ENCODE measurements around the gene ABCA13.

ABCA13 gene, protein sequence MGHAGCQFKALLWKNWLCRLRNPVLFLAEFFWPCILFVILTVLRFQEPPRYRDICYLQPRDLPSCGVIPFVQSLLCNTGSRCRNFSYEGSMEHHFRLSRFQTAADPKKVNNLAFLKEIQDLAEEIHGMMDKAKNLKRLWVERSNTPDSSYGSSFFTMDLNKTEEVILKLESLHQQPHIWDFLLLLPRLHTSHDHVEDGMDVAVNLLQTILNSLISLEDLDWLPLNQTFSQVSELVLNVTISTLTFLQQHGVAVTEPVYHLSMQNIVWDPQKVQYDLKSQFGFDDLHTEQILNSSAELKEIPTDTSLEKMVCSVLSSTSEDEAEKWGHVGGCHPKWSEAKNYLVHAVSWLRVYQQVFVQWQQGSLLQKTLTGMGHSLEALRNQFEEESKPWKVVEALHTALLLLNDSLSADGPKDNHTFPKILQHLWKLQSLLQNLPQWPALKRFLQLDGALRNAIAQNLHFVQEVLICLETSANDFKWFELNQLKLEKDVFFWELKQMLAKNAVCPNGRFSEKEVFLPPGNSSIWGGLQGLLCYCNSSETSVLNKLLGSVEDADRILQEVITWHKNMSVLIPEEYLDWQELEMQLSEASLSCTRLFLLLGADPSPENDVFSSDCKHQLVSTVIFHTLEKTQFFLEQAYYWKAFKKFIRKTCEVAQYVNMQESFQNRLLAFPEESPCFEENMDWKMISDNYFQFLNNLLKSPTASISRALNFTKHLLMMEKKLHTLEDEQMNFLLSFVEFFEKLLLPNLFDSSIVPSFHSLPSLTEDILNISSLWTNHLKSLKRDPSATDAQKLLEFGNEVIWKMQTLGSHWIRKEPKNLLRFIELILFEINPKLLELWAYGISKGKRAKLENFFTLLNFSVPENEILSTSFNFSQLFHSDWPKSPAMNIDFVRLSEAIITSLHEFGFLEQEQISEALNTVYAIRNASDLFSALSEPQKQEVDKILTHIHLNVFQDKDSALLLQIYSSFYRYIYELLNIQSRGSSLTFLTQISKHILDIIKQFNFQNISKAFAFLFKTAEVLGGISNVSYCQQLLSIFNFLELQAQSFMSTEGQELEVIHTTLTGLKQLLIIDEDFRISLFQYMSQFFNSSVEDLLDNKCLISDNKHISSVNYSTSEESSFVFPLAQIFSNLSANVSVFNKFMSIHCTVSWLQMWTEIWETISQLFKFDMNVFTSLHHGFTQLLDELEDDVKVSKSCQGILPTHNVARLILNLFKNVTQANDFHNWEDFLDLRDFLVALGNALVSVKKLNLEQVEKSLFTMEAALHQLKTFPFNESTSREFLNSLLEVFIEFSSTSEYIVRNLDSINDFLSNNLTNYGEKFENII (N-terminal part only)

GRCh38 chr7:48171202-48171601, at the start of gene ABCA13:
Gene ABCA13 (plus strand): TSS chr7:48171458. CDS start chr7:48171484, 26 bp downstream.
- Histone ChIP-seq H3K4me1 (ENCODE audit: control insufficient read depth, insufficient read depth, low read length) (no peaks in the 10 kb centered on the region), H3K9me3 (ENCODE audit: control insufficient read depth, insufficient read depth, low read length) (no peaks in the 10 kb centered on the region; the same call in 1 of the 2 replicates), H3K27me3 (ENCODE audit: control insufficient read depth, insufficient read depth, low read length) (no peaks in the 10 kb centered on the region), H3K4me3 (ENCODE audit: low read length) (no peak within 1 kb of the TSS), H3K36me3 (ENCODE audit: control insufficient read depth, insufficient read depth, low read length) (no peaks in the 10 kb centered on the region), H3K27ac (ENCODE audit: low read length) (no peak within 1 kb of the TSS)
- DNase-seq (ENCODE audit: low read depth, low spot score): no peak
- no CpG with 5 or more reads among the region's 4 CpGs for WGBS (ENCODE audit: insufficient coverage, insufficient read length)

DNA sequence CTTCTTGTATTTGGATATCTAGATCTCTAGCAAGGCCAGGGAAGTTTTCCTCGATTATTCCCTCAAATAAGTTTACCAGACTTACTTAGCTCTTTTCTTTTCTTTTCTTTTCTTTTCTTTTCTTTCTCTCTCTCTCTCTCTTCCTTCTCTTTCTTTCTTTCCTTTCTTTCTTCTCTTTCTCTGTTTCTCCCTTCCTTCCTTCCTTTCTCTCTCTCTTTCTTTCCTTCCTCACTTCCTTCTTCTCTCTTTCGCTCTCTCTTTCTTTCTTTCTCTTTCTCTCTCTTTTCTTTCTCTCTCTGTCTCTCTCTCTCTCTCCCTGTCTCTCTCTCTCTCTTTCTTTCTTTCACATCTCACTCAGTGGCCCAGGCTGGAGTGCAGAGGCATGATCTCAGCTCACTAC, 45.2 kb upstream of the ABCA13 start:
- H3K36me3 ChIP-seq (ENCODE audit: control insufficient read depth, insufficient read depth, low read length): no peaks in the 10 kb centered on the region
- H3K4me3 ChIP-seq (ENCODE audit: low read length): no peak overlapping the region

DNA sequence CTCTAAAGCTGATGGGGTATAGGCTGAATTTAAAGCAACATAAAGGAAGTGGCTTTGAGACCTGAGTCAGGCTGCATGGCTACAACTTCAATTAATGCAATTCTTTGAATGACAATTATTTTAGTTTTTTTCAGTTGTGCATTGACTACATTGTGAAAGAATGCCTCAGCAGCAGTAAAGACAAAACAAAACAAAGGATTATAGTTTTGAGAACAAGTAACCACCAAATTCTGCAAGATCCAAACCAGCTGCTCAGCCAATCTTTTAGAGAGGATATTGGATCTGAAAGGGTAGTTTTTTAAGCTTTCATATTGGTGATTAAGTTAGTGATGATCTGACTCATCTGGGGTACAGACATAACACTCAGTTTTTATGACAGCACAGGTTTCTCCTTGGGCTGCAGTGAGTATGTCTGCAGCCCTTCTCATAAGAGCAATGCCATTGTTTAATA, 40.6 kb upstream of the ABCA13 start:
- no peak overlapping the region for H3K27ac ChIP-seq (ENCODE audit: low read length)
- DNase-seq (ENCODE audit: low read depth, low spot score): no peak
- no peaks in the 10 kb centered on the region for H3K4me1 ChIP-seq (ENCODE audit: control insufficient read depth, insufficient read depth, low read length)
- no peaks in the 10 kb centered on the region for H3K27me3 ChIP-seq (ENCODE audit: control insufficient read depth, insufficient read depth, low read length)
- no peak overlapping the region for H3K4me3 ChIP-seq (ENCODE audit: low read length)
- no peaks in the 10 kb centered on the region for H3K9me3 ChIP-seq (ENCODE audit: control insufficient read depth, insufficient read depth, low read length)
- no peaks in the 10 kb centered on the region for H3K36me3 ChIP-seq (ENCODE audit: control insufficient read depth, insufficient read depth, low read length)

More for the DNA sequence above, 45.2 kb upstream of the ABCA13 start:
- Histone ChIP-seq H3K27me3 (ENCODE audit: control insufficient read depth, insufficient read depth, low read length) (no peaks in the 10 kb centered on the region), H3K27ac (ENCODE audit: low read length) (no peak overlapping the region), H3K4me1 (ENCODE audit: control insufficient read depth, insufficient read depth, low read length) (no peaks in the 10 kb centered on the region), H3K9me3 (ENCODE audit: control insufficient read depth, insufficient read depth, low read length) (no peaks in the 10 kb centered on the region)
- DNase-seq (ENCODE audit: low read depth, low spot score): no peak
- WGBS (ENCODE audit: insufficient coverage, insufficient read length): no CpG with 5 or more reads among the region's 2 CpGs

- Histone ChIP-seq H3K27me3 (ENCODE audit: control insufficient read depth, insufficient read depth, low read length) (no peaks in the 10 kb centered on the region), H3K4me1 (ENCODE audit: control insufficient read depth, insufficient read depth, low read length) (no peaks in the 10 kb centered on the region), H3K36me3 (ENCODE audit: control insufficient read depth, insufficient read depth, low read length) (no peaks in the 10 kb centered on the region), H3K4me3 (ENCODE audit: low read length) (no peak overlapping the region), H3K27ac (ENCODE audit: low read length) (no peak overlapping the region), H3K9me3 (ENCODE audit: control insufficient read depth, insufficient read depth, low read length) (no peaks in the 10 kb centered on the region)
- DNase-seq (ENCODE audit: low read depth, low spot score): no peak
These were observed 38.5 kb upstream of the ABCA13 start for GRCh38 chr7:48132792-48133191.

GRCh38 chr7:48139459-48139858, 31.8 kb upstream of the ABCA13 start:
- Histone ChIP-seq H3K4me1 (ENCODE audit: control insufficient read depth, insufficient read depth, low read length) (no peaks in the 10 kb centered on the region), H3K9me3 (ENCODE audit: control insufficient read depth, insufficient read depth, low read length) (no peaks in the 10 kb centered on the region; the same call in 1 of the 2 replicates), H3K27me3 (ENCODE audit: control insufficient read depth, insufficient read depth, low read length) (no peaks in the 10 kb centered on the region), H3K36me3 (ENCODE audit: control insufficient read depth, insufficient read depth, low read length) (no peaks in the 10 kb centered on the region), H3K4me3 (ENCODE audit: low read length) (no peak overlapping the region), H3K27ac (ENCODE audit: low read length) (no peak overlapping the region)
- no peak for DNase-seq (ENCODE audit: low read depth, low spot score)
- no CpG with 5 or more reads among the region's 3 CpGs for WGBS (ENCODE audit: insufficient coverage, insufficient read length)

DNA sequence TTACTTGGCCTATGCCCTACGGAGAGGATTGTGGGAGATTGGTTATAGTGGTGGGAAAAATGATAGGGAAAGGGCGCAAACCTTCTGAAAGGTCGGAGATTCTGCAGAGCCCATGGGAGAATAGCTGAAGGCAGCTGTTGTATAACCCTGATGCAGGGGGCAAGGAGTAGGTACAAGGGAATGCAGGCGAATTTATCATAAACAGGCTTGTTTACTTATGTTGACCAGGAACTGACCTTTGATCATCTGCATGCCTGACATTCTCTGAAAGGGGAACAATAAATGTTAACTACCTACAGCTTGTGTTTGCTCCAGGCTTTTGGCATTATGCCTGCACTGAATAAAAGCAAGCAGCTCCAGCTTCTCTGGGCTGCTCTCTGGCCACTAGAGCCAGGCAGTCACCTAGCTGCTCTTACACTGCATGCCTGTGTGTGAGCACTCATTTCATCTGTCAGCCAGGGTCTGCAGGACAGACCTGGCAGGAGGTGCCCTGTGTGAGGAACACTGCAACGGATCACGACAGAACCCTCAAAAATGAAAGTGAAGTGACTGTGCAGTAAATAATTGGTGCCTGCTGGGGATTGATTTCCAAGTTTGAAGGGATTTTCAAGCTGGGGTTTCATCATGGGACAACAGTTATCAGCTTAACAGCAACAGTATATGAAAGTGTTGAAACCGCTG, 31.1 kb upstream of the ABCA13 start:
- Histone ChIP-seq H3K27ac (ENCODE audit: low read length) (no peak overlapping the region), H3K9me3 (ENCODE audit: control insufficient read depth, insufficient read depth, low read length) (no peaks in the 10 kb centered on the region; the same call in 1 of the 2 replicates), H3K4me1 (ENCODE audit: control insufficient read depth, insufficient read depth, low read length) (no peaks in the 10 kb centered on the region), H3K4me3 (ENCODE audit: low read length) (no peak overlapping the region), H3K36me3 (ENCODE audit: control insufficient read depth, insufficient read depth, low read length) (no peaks in the 10 kb centered on the region), H3K27me3 (ENCODE audit: control insufficient read depth, insufficient read depth, low read length) (no peaks in the 10 kb centered on the region)
- no CpG with 5 or more reads among the region's 7 CpGs for WGBS (ENCODE audit: insufficient coverage, insufficient read length)
- DNase-seq (ENCODE audit: low read depth, low spot score): no peak

GRCh38 chr7:48141521-48141920, 29.7 kb upstream of the ABCA13 start:
- WGBS (ENCODE audit: insufficient coverage, insufficient read length): no CpG with 5 or more reads among the region's 1 CpG
- Histone ChIP-seq H3K36me3 (ENCODE audit: control insufficient read depth, insufficient read depth, low read length) (no peaks in the 10 kb centered on the region), H3K27me3 (ENCODE audit: control insufficient read depth, insufficient read depth, low read length) (no peaks in the 10 kb centered on the region), H3K9me3 (ENCODE audit: control insufficient read depth, insufficient read depth, low read length) (no peaks in the 10 kb centered on the region; the same call in 1 of the 2 replicates), H3K4me1 (ENCODE audit: control insufficient read depth, insufficient read depth, low read length) (no peaks in the 10 kb centered on the region), H3K27ac (ENCODE audit: low read length) (no peak overlapping the region), H3K4me3 (ENCODE audit: low read length) (no peak overlapping the region)
- DNase-seq (ENCODE audit: low read depth, low spot score): no peak

DNA sequence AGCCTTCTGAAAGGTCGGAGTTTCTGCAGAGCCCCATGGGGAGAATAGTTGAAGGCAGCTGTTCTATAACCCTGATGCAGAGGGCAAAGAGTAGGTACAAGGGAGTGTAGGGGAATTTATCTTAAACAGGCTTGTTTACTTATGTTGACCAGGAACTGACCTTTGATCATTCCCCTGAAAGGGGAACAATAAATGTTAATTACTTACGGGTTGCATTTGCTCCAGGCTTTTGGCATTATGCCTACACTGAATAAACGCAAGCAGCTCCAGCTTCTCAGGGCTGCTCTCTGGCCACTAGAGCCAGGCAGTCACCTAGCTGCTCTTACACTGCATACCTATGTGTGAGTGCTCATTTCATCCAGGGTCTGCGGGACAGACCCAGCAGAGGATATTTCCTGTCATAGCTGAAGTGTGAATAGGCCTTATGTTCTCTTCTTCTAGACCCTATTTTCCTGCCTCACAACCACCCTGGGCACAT, 26.9 kb upstream of the ABCA13 start:
- no peaks in the 10 kb centered on the region for H3K27me3 ChIP-seq (ENCODE audit: control insufficient read depth, insufficient read depth, low read length)
- no CpG with 5 or more reads among the region's 4 CpGs for WGBS (ENCODE audit: insufficient coverage, insufficient read length)

DNA sequence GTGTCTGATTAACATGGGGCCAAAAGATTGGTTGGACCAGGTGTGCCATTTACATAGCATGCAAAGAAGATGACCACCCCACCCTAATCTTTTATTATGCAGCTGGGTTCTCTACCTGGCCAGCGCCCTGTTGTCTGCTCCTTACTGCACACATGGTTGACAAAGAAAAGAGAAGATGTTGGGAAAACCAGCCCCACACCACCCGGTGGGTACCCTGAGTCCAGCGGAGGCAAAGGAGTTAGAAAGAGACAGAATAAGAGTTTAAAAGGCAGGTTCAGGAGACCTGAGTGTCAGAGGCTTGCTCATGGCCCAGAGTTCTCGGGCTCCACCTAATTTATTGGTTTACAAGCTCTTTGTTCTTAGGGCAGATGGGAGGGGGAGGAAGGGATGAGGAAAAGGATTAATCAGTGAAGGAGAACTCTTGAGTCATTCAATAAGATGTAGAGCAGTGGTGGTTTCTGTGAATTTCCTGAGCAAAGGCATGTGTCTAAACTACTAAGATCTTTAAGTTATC, 24.1 kb upstream of the ABCA13 start:
- H3K27me3 ChIP-seq (ENCODE audit: control insufficient read depth, insufficient read depth, low read length): no peaks in the 10 kb centered on the region
- H3K9me3 ChIP-seq (ENCODE audit: control insufficient read depth, insufficient read depth, low read length): no peaks in the 10 kb centered on the region; the same call in 1 of the 2 replicates
- WGBS (ENCODE audit: insufficient coverage, insufficient read length): no CpG with 5 or more reads among the region's 4 CpGs
- no peak for DNase-seq (ENCODE audit: low read depth, low spot score)
- no peak overlapping the region for H3K27ac ChIP-seq (ENCODE audit: low read length)
- H3K36me3 ChIP-seq (ENCODE audit: control insufficient read depth, insufficient read depth, low read length): no peaks in the 10 kb centered on the region
- H3K4me1 ChIP-seq (ENCODE audit: control insufficient read depth, insufficient read depth, low read length): no peaks in the 10 kb centered on the region
- no peak overlapping the region for H3K4me3 ChIP-seq (ENCODE audit: low read length)

More for the DNA sequence above, 26.9 kb upstream of the ABCA13 start:
- H3K27ac ChIP-seq (ENCODE audit: low read length): no peak overlapping the region
- no peaks in the 10 kb centered on the region; the same call in 1 of the 2 replicates for H3K9me3 ChIP-seq (ENCODE audit: control insufficient read depth, insufficient read depth, low read length)
- no peaks in the 10 kb centered on the region for H3K36me3 ChIP-seq (ENCODE audit: control insufficient read depth, insufficient read depth, low read length)
- H3K4me1 ChIP-seq (ENCODE audit: control insufficient read depth, insufficient read depth, low read length): no peaks in the 10 kb centered on the region
- no peak overlapping the region for H3K4me3 ChIP-seq (ENCODE audit: low read length)
- DNase-seq (ENCODE audit: low read depth, low spot score): no peak
